Activated T-cell treated with anti-CD3 and anti-CD28 coated beads, Interleukin-2, amount 50 U/mL, for 72 hours (primary cell): Measurements from ENCODE around the gene TSPOAP1. TPM values are rescaled to one million over a fixed set of nuclear protein-coding genes. Genes with fewer than 3 reads are reported as not detected.

Experiments
- ATAC-seq, 2 donors: fragments of 150-1000 bp; cut with Tn5 transposase; replicated peaks in 1 of 2; 2 replicates each; pipeline ENCODE4 v1.10.0; 2021; ENCODE audit warnings: moderate library complexity in 2 of 2, mild to moderate bottlenecking in 1 of 2
- DNase-seq, 2 donors: peaks; one replicate each; pipeline ENCODE4 v3.0.0; 2021 to 2022; ENCODE audit warnings: mixed read lengths in 1 of 2
- H3K27ac Mint-ChIP-seq: one replicate; pipeline ENCODE4 v1.8.0; 2022; ENCODE audit warnings: mild to moderate bottlenecking, moderate library complexity, mixed read lengths
- H3K27me3 Mint-ChIP-seq: one replicate; pipeline ENCODE4 v1.8.0; 2022; ENCODE audit warnings: low read depth, mixed read lengths
- H3K36me3 Mint-ChIP-seq, 2 donors: one replicate each; pipeline ENCODE4 v1.8.0; 2022; ENCODE audit warnings: mixed read lengths in 2 of 2, mild to moderate bottlenecking in 1 of 2; ENCODE audit not compliant: insufficient read depth in 2 of 2
- H3K4me1 Mint-ChIP-seq: one replicate; pipeline ENCODE4 v1.8.0; 2022; ENCODE audit warnings: low read depth, mixed read lengths
- H3K4me3 Mint-ChIP-seq, 2 donors: one replicate each; pipeline ENCODE4 v1.8.0; 2022; ENCODE audit warnings: mild to moderate bottlenecking in 2 of 2, mixed read lengths in 2 of 2, moderate library complexity in 2 of 2
- H3K9me3 Mint-ChIP-seq, 2 donors: one replicate each; pipeline ENCODE4 v1.8.0; 2022; ENCODE audit warnings: mixed read lengths in 2 of 2
- total RNA-seq, 2 donors: library from RNA; stranded (reverse); gene quantifications; one replicate each; pipeline ENCODE4 v1.2.3, GENCODE V29; 2022

TSPOAP1 gene
- total RNA-seq, 2 donors from 2014 or later: 42.3 to 55.3 TPM

DNA sequence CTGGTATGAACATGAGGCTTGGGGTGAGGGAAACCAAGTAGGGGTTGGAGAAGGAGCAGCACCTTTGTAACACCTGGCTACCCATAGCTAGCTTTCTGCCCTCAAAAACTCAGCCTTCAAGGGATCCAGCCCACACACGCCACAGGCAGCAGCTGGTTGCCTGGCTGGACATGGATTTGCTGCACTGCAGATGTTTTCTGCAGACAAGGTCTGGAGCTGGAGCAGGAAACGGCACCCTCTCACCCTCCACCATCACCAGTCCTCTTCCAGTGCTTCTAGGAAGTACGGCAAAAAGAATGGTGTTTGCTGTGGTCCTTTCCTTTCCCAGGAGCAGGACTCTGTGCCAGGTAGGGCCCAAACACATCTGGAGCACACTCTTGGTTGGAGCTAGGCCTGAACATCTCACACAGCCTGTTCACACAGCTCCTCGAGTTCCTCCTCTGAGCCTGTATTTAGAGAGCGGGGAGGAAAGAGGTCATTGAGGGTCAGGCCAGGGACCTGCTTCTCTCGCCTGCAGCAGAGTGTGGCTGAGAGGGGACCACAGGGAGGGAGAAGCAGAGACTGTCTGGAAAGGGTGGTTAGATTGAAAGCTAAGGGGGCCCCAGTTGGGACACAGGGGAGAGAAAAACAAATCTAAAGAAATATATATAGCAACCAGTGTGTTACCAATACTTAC is 26.1 kb upstream of the TSPOAP1 start:
- Mint-ChIP-seq H3K4me1 (peaks cover 30% of the 10 kb centered on the region), H3K27me3 (no peaks in the 10 kb centered on the region), H3K27ac (peak overlapping the region; percentile 97), H3K4me3 (no peak overlapping the region), H3K9me3 (no peaks in the 10 kb centered on the region), H3K36me3 (peaks cover 10 to 20% of the 10 kb centered on the region in 2 donors)
- DNase-seq (no peak), ATAC-seq (no peak)

GRCh38 chr17:58353389-58353825 is 24.8 kb upstream of the TSPOAP1 start:
- H3K36me3 Mint-ChIP-seq: peaks cover 17 to 29% of the 10 kb centered on the region in 2 donors
- DNase-seq: no peak
- no peak for ATAC-seq
- H3K9me3 Mint-ChIP-seq: no peaks in the 10 kb centered on the region
- H3K4me3 Mint-ChIP-seq: peak overlapping the region; percentile 99 to 100
- H3K4me1 Mint-ChIP-seq: peaks cover 43% of the 10 kb centered on the region
- H3K27me3 Mint-ChIP-seq: no peaks in the 10 kb centered on the region
- H3K27ac Mint-ChIP-seq: peak overlapping the region; percentile 97

DNA sequence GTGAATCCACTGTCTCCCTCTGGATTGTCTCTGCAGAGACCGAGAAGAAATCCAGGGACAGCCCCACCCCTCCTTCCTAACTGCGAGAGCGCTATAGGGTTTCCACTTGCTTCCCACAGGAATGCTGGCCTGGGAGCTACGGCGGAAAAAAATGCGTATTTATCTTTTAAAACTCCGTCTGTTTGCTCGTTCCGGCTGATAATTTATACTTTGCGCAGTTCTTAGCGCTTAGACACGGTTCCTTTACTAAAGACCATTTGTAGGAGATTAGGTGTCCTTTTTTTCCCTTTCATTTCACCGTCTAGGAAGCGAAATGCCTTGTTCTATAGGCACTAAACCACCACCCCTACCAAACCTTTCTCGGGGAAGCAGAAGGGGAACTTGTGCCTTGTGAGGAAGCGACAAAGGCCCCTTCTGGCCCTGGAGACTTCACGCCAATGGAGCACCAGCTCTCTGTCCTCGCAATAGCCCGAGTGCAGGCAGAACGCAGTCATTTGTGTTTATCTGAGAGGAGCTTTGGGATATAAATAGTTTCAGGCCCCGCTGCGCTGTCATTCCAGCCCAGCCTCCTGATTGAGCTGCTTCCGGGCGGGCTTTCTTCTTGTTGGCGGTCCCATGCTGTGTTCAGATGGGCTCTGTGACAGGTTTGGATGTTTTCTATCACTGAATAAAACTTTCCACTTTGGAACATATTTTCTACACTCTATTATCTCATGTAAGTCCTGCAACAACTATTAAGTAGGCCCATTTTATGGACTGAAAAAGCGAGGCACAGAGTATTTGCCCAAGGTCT is 24.2 kb upstream of the TSPOAP1 start:
- peaks cover 20 to 29% of the 10 kb centered on the region in 2 donors for H3K36me3 Mint-ChIP-seq
- peaks cover 47% of the 10 kb centered on the region for H3K4me1 Mint-ChIP-seq
- peak overlapping the region; percentile 97 for H3K27ac Mint-ChIP-seq
- DNase-seq: peak; percentile 21 to 29
- no peaks in the 10 kb centered on the region for H3K27me3 Mint-ChIP-seq
- no peak for ATAC-seq
- H3K9me3 Mint-ChIP-seq: no peaks in the 10 kb centered on the region
- peak overlapping the region; percentile 99 to 100 for H3K4me3 Mint-ChIP-seq

DNA sequence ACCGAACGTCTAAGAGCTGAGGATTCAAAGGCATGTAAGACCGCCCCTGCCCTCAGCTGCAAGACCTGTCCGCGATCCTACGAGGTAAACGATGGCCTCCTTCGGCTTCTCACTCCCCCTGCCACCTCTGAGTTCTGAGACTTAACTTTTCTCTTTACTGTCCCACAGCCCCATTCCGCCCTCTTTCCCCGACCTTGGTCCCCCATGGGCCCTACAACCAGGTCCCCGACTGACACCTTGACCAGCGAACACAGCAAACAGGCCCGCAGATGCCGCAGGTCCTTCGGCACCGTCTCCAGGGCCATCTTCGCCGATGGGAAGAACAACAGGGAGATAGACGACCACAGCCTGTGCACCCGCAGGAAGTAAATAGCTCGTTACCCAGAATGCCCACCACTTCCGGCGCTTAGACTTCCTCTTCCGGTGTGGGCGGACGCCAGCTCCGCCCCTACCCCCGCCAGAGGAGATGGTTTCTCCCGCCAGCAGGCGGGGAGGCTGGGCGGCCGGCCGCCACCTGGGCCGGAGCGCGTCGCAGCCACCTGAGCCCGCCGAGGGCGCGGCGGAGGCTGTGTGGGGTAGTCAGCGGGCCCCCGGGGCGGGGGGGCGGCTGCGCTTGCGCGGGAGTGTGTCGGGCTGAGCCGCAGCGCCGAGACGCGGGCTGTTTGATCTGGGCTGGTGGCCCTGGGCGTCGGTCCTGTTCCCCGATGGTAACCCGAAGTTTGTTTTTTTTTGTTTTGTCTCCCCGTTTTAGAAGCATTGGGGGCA is 23.4 kb upstream of the TSPOAP1 start, which contains the start of gene SUPT4H1:
Gene SUPT4H1 (minus strand): TSS at position 371 of the 765 bp plus-strand sequence. CDS start 66 bp downstream, at position 305.
- ATAC-seq (peak; percentile 92 to 95), DNase-seq (peak; percentile 93 to 94)
- Mint-ChIP-seq H3K27me3 (no peaks in the 10 kb centered on the region), H3K9me3 (no peaks in the 10 kb centered on the region), H3K27ac (peak within 1 kb of the TSS; percentile 97), H3K36me3 (peaks cover 25 to 36% of the 10 kb centered on the region in 2 donors), H3K4me3 (peak within 1 kb of the TSS; percentile 99 to 100), H3K4me1 (peaks cover 55% of the 10 kb centered on the region)

GRCh38 chr17:58351182-58351581 is 22.6 kb upstream of the TSPOAP1 start:
- Mint-ChIP-seq H3K27ac (peak overlapping the region; percentile 95), H3K36me3 (peaks cover 25 to 45% of the 10 kb centered on the region in 2 donors), H3K27me3 (no peaks in the 10 kb centered on the region), H3K9me3 (no peaks in the 10 kb centered on the region), H3K4me1 (peaks cover 63% of the 10 kb centered on the region), H3K4me3 (peak overlapping the region; percentile 99 to 100)
- DNase-seq: no peak
- peak; percentile 31 to 32 for ATAC-seq

DNA sequence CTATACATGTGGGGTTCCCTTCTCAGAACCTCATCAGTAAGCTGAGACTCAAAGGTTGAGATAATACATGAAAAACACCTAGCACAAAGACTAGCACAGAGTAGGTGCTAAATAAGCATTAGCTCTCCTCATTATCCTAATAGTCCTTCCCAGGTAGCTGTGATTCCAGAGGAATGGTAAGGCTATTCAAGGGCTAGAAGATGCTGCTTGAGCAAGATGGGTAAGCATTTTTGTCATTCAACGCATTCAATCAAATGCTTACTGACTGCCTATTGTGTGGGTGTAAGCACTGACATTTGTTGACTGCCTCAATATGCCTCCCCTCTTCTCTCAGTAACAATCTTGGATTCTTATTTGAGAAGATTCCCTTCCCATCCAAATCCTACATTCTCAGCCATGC is 19.4 kb upstream of the TSPOAP1 start:
- Mint-ChIP-seq H3K36me3 (peaks cover 34 to 59% of the 10 kb centered on the region in 2 donors), H3K9me3 (no peaks in the 10 kb centered on the region), H3K27ac (peak overlapping the region; percentile 99), H3K27me3 (no peaks in the 10 kb centered on the region), H3K4me3 (peak overlapping the region in 1 of 2 donors; percentile 89), H3K4me1 (peaks cover 82% of the 10 kb centered on the region)
- no peak for DNase-seq
- no peak for ATAC-seq

GRCh38 chr17:58345500-58345899 is 16.9 kb upstream of the TSPOAP1 start:
- peak overlapping the region; percentile 89 to 93 for H3K4me3 Mint-ChIP-seq
- DNase-seq: no peak
- no peaks in the 10 kb centered on the region for H3K27me3 Mint-ChIP-seq
- H3K27ac Mint-ChIP-seq: peak overlapping the region; percentile 99
- H3K36me3 Mint-ChIP-seq: peaks cover 34 to 68% of the 10 kb centered on the region in 2 donors
- ATAC-seq: no peak
- no peaks in the 10 kb centered on the region for H3K9me3 Mint-ChIP-seq
- peaks cover 94% of the 10 kb centered on the region for H3K4me1 Mint-ChIP-seq

GRCh38 chr17:58344791-58345157 is 16.2 kb upstream of the TSPOAP1 start:
- H3K4me3 Mint-ChIP-seq: peak overlapping the region; percentile 89 to 93
- peaks cover 97% of the 10 kb centered on the region for H3K4me1 Mint-ChIP-seq
- no peaks in the 10 kb centered on the region for H3K9me3 Mint-ChIP-seq
- H3K36me3 Mint-ChIP-seq: peaks cover 40 to 75% of the 10 kb centered on the region in 2 donors
- no peaks in the 10 kb centered on the region for H3K27me3 Mint-ChIP-seq
- ATAC-seq (peak; percentile 63 to 65), DNase-seq (peak; percentile 69 to 72)
- peak overlapping the region; percentile 99 for H3K27ac Mint-ChIP-seq

DNA sequence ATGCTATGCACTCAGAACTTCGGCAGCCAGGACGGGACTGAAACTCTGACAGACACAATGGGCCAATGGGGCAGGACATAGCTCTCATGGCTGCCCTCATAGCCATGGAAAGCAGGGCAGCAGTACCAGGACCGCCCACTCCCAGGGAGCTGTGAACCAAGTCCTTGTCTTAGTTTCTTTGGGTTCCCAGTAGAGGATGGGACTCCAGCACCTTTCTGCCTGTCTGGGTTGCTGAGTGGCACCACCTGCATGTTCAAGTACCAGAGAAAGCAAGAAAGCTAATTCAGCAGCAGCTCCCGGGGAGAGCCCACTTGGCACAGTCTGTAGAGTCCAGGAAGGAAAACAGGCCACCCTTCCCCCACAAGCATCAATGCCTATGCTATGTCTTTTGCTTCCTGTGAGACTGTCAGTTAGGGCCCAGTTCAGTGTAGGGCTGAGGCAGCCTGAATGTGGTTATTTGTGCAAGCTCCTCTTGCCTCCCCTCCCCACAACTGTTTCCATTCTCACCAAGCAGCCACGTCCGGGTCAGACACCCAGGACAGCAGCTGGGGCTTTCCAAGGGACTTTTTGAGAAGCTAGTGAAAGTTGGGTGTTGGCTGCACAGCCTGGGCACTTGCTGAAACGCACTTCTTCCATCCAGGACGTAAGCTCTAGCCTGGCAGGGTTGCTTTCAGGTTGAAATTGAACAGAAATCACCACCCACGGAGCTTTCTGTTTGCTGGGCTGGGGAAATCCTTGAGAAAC is 15.6 kb upstream of the TSPOAP1 start:
- DNase-seq (peak; percentile 92 to 94), ATAC-seq (peak; percentile 86 to 87)
- Mint-ChIP-seq H3K4me1 (peaks cover 92% of the 10 kb centered on the region), H3K9me3 (no peaks in the 10 kb centered on the region), H3K27me3 (no peaks in the 10 kb centered on the region), H3K36me3 (peaks cover 35 to 72% of the 10 kb centered on the region in 2 donors), H3K4me3 (peak overlapping the region; percentile 89 to 93), H3K27ac (peak overlapping the region; percentile 99)

GRCh38 chr17:58343131-58343530 is 14.5 kb upstream of the TSPOAP1 start:
- peaks cover 84% of the 10 kb centered on the region for H3K4me1 Mint-ChIP-seq
- H3K27me3 Mint-ChIP-seq: no peaks in the 10 kb centered on the region
- H3K4me3 Mint-ChIP-seq: peak overlapping the region; percentile 89 to 93
- peaks cover 32 to 68% of the 10 kb centered on the region in 2 donors for H3K36me3 Mint-ChIP-seq
- no peaks in the 10 kb centered on the region for H3K9me3 Mint-ChIP-seq
- no peak for DNase-seq
- no peak for ATAC-seq
- peak overlapping the region; percentile 99 for H3K27ac Mint-ChIP-seq

DNA sequence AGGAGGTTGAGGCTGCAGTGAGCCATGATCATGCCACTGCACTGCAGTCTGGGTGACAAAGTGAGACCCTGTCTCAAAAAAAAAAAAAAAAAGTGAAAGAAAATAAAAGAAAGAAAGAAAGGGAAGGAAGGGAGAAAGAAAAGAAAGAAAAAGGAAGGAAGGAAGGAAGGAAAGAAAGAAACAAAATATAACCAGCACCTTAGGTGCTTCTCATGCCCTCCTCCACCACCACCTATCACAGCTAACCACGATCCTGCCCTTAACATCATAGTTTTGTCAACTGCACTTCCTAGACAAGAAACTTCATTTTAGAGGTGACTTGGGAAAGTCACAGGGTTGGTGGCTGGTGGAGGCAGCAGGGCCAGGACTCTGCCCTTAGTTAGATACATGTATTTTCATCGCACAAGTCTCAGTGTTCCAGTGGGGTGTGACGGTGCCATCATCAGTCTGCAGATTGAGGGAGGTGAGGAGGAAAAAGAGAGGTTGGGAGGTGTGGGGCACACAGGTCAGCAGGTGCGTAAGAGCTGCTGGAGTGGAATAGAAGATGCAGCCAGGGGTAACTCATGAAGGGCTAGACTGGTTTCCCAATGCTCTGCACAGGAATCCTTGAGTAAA is 13.4 kb upstream of the TSPOAP1 start:
- Mint-ChIP-seq H3K27me3 (no peaks in the 10 kb centered on the region), H3K9me3 (no peaks in the 10 kb centered on the region), H3K4me3 (peak overlapping the region; percentile 89 to 93), H3K27ac (peak overlapping the region; percentile 99), H3K4me1 (peaks cover 84% of the 10 kb centered on the region), H3K36me3 (peaks cover 29 to 62% of the 10 kb centered on the region in 2 donors)
- no peak for ATAC-seq
- DNase-seq: no peak
